Right cardiac atrium (tissue), 5 donors: ENCODE data around the gene DCN. TPM values are rescaled to one million over a fixed set of nuclear protein-coding genes. Genes with fewer than 3 reads are reported as not detected.

Experiments used
- polyA plus RNA-seq: library from polyadenylated mRNA; stranded (reverse); fragments of 200-250 nt; gene quantifications from one replicate; pipeline ENCODE4 v1.2.3, GENCODE V29; 2013
- total RNA-seq, 4 donors: library from RNA; stranded (reverse); fragmentation: NEBNext Ultra II Directional; extraction: Animal tissue kit (Norgen Biotek cat#: 25700); gene quantifications; one replicate each; pipeline ENCODE4 v1.2.1, GENCODE V29; 2021
- donor health status: healthy with polysubstance abuse.
- donor health status: DM: no; HTN: yes; CAD: no.
- donor health status: DM: no; HTN: no; CAD: no.
- donor health status: DM: no; HTN: yes; CAD: no; lungs with severe emphysema.
- donor health status: DM: yes; HTN: yes; CAD: no.

DCN gene
- total and polyA plus RNA-seq, 5 donors: 764 to 1,790 (median 1,441) TPM

Other genes with a start within 250 kb of the DCN start
- gene CCER1, start 227.6 kb downstream of the DCN start, total RNA-seq: not detected
- not detected for gene CCER1, start 227.6 kb downstream of the DCN start, polyA plus RNA-seq
- not detected for gene EPYC, start 177.8 kb downstream of the DCN start, total RNA-seq
- 0.09 TPM for gene EPYC, start 177.8 kb downstream of the DCN start, polyA plus RNA-seq
- gene KERA, start 124.8 kb downstream of the DCN start, total RNA-seq: not detected
- gene KERA, start 124.8 kb downstream of the DCN start, polyA plus RNA-seq: 0.02 TPM
- 100 to 1,000 TPM; 163 to 269 (median 257) TPM for gene LUM, start 71.3 kb downstream of the DCN start, total RNA-seq
- 205 TPM for gene LUM, start 71.3 kb downstream of the DCN start, polyA plus RNA-seq